Measurements from ENCODE around the gene NCBP1. TPM values are rescaled to one million over a fixed set of nuclear protein-coding genes. Genes with fewer than 3 reads are reported as not detected.

The NCBP1 gene
- total RNA-seq, 1 donor from 2014 or later, result 38.4 TPM

DNA sequence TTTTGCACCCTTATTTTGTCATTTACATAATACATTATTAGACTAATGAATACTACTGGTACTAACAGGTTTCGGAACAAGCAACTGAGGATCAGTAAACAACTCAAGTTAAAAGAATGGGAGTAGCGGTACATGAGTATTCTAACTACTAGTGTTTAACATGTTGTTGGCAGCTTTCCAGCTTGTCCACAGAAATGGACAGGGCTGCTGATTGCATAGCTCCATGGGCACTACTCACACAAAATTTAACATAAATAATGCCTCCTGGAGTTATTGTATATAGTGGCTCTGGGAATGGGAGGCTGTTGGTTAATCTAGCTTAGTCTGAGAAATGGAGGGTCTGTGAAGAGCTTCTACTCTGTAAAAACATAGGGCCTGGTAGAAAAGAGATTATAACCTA, 6.7 kb downstream of the NCBP1 start:
- Mint-ChIP-seq H3K27me3 (ENCODE audit: low read depth) (no peaks in the 10 kb centered on the region), H3K9me3 (no peaks in the 10 kb centered on the region), H3K36me3 (peaks cover 15% of the 10 kb centered on the region), H3K27ac (no peak overlapping the region), H3K4me1 (peaks cover 14% of the 10 kb centered on the region), H3K4me3 (no peak overlapping the region)
- DNase-seq (ENCODE audit: low spot score in 2 of 2, unreplicated experiment in 2 of 2), result no peak
- TF ChIP-seq, protein P1, sequence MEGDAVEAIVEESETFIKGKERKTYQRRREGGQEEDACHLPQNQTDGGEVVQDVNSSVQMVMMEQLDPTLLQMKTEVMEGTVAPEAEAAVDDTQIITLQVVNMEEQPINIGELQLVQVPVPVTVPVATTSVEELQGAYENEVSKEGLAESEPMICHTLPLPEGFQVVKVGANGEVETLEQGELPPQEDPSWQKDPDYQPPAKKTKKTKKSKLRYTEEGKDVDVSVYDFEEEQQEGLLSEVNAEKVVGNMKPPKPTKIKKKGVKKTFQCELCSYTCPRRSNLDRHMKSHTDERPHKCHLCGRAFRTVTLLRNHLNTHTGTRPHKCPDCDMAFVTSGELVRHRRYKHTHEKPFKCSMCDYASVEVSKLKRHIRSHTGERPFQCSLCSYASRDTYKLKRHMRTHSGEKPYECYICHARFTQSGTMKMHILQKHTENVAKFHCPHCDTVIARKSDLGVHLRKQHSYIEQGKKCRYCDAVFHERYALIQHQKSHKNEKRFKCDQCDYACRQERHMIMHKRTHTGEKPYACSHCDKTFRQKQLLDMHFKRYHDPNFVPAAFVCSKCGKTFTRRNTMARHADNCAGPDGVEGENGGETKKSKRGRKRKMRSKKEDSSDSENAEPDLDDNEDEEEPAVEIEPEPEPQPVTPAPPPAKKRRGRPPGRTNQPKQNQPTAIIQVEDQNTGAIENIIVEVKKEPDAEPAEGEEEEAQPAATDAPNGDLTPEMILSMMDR (IDR thresholded peaks at IDR 0.05; ENCODE audit: unreplicated experiment), result no peak

DNA sequence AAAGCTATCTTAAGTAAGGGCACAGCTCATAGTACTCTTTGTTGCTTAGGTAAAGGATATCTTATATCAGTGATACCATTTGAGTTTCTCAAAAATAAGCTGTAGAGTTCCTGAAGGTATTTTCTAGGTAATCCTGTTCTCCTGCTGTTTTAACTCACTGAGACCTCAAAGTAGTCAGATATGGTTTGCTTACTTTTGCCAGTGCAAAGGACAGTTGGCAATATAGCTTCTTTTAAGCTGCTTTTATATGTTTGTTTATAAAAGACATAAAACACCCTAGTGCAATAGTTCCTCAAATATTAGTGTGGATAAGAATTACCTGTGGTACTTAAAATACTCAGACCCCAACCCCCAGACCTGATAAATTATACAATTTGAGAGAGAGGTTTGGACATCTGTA, 12.1 kb downstream of the NCBP1 start:
- no peak overlapping the region for H3K27ac Mint-ChIP-seq
- H3K4me1 Mint-ChIP-seq, result no peaks in the 10 kb centered on the region
- DNase-seq (ENCODE audit: low spot score in 2 of 2, unreplicated experiment in 2 of 2), result no peak
- no peaks in the 10 kb centered on the region for H3K27me3 Mint-ChIP-seq (ENCODE audit: low read depth)
- H3K36me3 Mint-ChIP-seq, result peaks cover 25% of the 10 kb centered on the region
- H3K9me3 Mint-ChIP-seq, result no peaks in the 10 kb centered on the region
- TF ChIP-seq, protein P1 (IDR thresholded peaks at IDR 0.05; ENCODE audit: unreplicated experiment), result no peak
- no peak overlapping the region for H3K4me3 Mint-ChIP-seq

DNA sequence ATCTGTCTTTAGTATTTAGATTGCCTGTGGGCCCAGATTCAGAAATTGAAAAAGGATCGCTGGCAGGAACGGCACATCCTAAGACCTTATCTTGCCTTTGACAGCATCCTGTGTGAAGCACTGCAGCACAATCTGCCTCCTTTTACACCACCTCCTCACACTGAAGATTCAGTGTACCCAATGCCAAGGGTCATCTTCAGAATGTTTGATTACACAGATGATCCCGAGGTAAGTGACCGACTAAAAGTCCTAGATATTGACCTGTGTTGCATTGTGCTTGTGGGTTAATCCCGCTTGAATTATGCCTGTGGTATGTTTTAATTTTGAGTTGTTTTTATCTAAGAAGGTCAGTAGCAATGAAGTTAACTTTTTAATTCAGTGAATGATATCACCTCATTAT, 14.4 kb downstream of the NCBP1 start:
- Mint-ChIP-seq H3K9me3 (no peaks in the 10 kb centered on the region), H3K4me3 (no peak overlapping the region), H3K36me3 (peaks cover 28% of the 10 kb centered on the region), H3K27me3 (ENCODE audit: low read depth) (no peaks in the 10 kb centered on the region), H3K4me1 (no peaks in the 10 kb centered on the region), H3K27ac (no peak overlapping the region)
- TF ChIP-seq, protein P1 (IDR thresholded peaks at IDR 0.05; ENCODE audit: unreplicated experiment), result no peak
- DNase-seq (ENCODE audit: low spot score in 2 of 2, unreplicated experiment in 2 of 2), result no peak

DNA sequence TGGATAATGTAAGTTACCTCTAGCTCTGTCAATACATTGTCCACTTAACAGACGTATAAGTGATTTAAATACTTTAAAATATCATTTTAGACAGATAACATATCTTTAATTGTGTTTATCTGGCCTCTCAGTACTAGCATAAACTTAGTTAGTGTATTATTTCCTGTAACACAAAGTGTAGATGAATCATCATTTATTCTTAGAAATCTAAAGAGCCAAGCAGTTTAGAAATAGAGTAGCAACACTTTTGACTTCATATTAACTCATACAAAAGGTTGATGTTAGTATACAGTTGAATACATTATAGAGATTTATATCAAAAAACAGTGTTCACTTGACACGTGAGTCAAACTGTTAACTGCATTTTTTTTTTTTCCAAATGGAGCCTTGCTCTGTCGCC, 18.0 kb downstream of the NCBP1 start:
- H3K4me3 Mint-ChIP-seq, result no peak overlapping the region
- H3K27me3 Mint-ChIP-seq (ENCODE audit: low read depth), result no peaks in the 10 kb centered on the region
- no peaks in the 10 kb centered on the region for H3K9me3 Mint-ChIP-seq
- TF ChIP-seq, protein P1 (IDR thresholded peaks at IDR 0.05; ENCODE audit: unreplicated experiment), result no peak
- H3K4me1 Mint-ChIP-seq, result no peaks in the 10 kb centered on the region
- DNase-seq (ENCODE audit: low spot score in 2 of 2, unreplicated experiment in 2 of 2), result no peak
- H3K36me3 Mint-ChIP-seq, result peaks cover 35% of the 10 kb centered on the region
- H3K27ac Mint-ChIP-seq, result no peak overlapping the region

DNA sequence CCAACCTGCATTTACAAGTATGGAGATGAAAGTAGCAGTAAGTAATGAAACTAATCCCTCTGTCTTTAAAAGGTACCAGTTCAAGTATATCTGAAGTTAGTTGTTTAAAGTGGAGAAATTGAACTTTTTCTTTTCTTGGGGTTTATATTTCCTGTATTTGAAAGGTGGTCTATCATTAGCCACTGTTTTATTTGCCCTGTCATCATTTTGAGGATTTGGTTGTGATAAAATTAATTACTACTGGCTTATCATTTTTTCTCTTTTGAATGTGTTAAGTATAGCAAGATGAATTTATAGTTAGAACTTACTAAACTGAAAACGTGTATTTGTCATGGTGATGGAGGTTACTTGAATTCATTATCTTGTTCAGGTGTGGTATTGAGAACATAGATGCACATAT, 25.1 kb downstream of the NCBP1 start:
- Mint-ChIP-seq H3K4me3 (no peak overlapping the region), H3K36me3 (peaks cover 61% of the 10 kb centered on the region)
- TF ChIP-seq, protein P1 (IDR thresholded peaks at IDR 0.05; ENCODE audit: unreplicated experiment), result no peak

DNA sequence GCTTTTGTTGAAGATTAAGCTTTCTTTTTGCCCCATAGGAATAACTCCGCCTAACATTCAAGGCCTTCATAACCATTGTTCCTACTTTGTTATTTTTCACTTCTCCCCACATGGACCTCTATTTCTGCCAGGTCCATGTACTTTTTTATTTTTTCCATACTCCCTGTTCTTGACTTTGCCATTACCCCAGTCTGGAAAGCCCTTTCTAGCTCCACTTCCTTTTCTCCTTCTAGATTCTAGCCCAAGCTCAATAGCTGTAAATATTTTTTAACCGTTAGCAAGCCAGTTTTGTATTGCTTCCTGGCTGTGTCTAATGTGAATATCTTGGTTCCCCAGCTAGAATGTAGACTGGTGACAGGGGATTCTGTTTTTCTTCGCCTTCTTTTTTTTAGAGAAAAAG, 26.1 kb downstream of the NCBP1 start:
- Mint-ChIP-seq H3K36me3 (peaks cover 65% of the 10 kb centered on the region), H3K27me3 (ENCODE audit: low read depth) (no peaks in the 10 kb centered on the region), H3K27ac (peak overlapping the region; percentile 14)

More for the DNA sequence above, 25.1 kb downstream of the NCBP1 start:
- no peaks in the 10 kb centered on the region for H3K4me1 Mint-ChIP-seq
- H3K9me3 Mint-ChIP-seq, result peaks cover 6% of the 10 kb centered on the region
- no peak for DNase-seq (ENCODE audit: low spot score in 2 of 2, unreplicated experiment in 2 of 2)
- H3K27me3 Mint-ChIP-seq (ENCODE audit: low read depth), result no peaks in the 10 kb centered on the region
- H3K27ac Mint-ChIP-seq, result no peak overlapping the region

More for the DNA sequence above, 26.1 kb downstream of the NCBP1 start:
- TF ChIP-seq, protein P1 (IDR thresholded peaks at IDR 0.05; ENCODE audit: unreplicated experiment), result no peak
- DNase-seq (ENCODE audit: low spot score in 2 of 2, unreplicated experiment in 2 of 2), result no peak
- H3K4me1 Mint-ChIP-seq, result no peaks in the 10 kb centered on the region
- H3K9me3 Mint-ChIP-seq, result peaks cover 6% of the 10 kb centered on the region
- no peak overlapping the region for H3K4me3 Mint-ChIP-seq
